PC-3 (cell line): ENCODE measurements around the gene NDUFA7. TPM values are rescaled to one million over a fixed set of nuclear protein-coding genes. Genes with fewer than 3 reads are reported as not detected.

Experiments
- ATAC-seq: fragments of 200-7000 bp; cut with Tn5 transposase; 2 replicates; pipeline ENCODE4 v1.9.1; 2020; ENCODE audit warnings: mild to moderate bottlenecking, moderate library complexity
- BruUV-seq: library from RNA; stranded (reverse); fragments of 400-500 nt; replicated peaks from 2 replicates; lab custom pipeline; 2021; lab: Mats Ljungman, UMichigan
- CTCF ChIA-PET: fragments of 300-600 bp; sonication (Branson Sonifier 250); formaldehyde crosslinking; loops from one replicate; lab custom pipeline; 2022; ENCODE audit warnings: antibody characterized with exemption; lab: Charles Lee
- POLR2A ChIA-PET: fragments of 300-600 bp; sonication (Branson Sonifier 250); formaldehyde crosslinking; loops from one replicate; lab custom pipeline; 2022; ENCODE audit warnings: antibody characterized with exemption; ENCODE audit not compliant: unreplicated experiment; lab: Charles Lee
- DNase-seq: peaks from one replicate; pipeline ENCODE4 v3.0.0-alpha.2; 2015
- H2AFZ ChIP-seq: fragments of 300-600 bp; sonication (generic); 2 replicates; pipeline ENCODE4 v1.6.0; 2016; ENCODE audit warnings: antibody characterized with exemption, low read length
- H3F3A ChIP-seq: fragments of 300-600 bp; sonication (generic); one replicate; pipeline ENCODE4 v1.6.0; 2017; ENCODE audit warnings: antibody characterized with exemption, low read length, control low read depth, mild to moderate bottlenecking; ENCODE audit not compliant: unreplicated experiment
- H3K27ac ChIP-seq: fragments of 300-600 bp; sonication (generic); 2 replicates; pipeline ENCODE4 v1.5.1; 2016; ENCODE audit warnings: mild to moderate bottlenecking, low read length
- H3K27me3 ChIP-seq: fragments of 300-600 bp; sonication (generic); 2 replicates; pipeline ENCODE4 v1.6.1; 2016; ENCODE audit warnings: low read length, mixed read lengths
- H3K36me3 ChIP-seq: fragments of 300-600 bp; sonication (generic); 2 replicates; pipeline ENCODE4 v1.6.1; 2016; ENCODE audit warnings: low read depth, mixed run types, low read length, mixed read lengths
- H3K4me1 ChIP-seq: fragments of 300-600 bp; sonication (generic); 2 replicates; pipeline ENCODE4 v1.5.1; 2016; ENCODE audit warnings: low read length; ENCODE audit not compliant: insufficient read depth
- H3K4me2 ChIP-seq: fragments of 300-600 bp; sonication (generic); 2 replicates; pipeline ENCODE4 v1.6.0; 2016; ENCODE audit warnings: low read length
- H3K4me3 ChIP-seq: fragments of 300-600 bp; sonication (generic); 2 replicates; pipeline ENCODE4 v1.5.1; 2016; ENCODE audit warnings: mild to moderate bottlenecking, low read length, mixed read lengths
- H3K79me2 ChIP-seq: fragments of 300-600 bp; sonication (generic); 2 replicates; pipeline ENCODE4 v1.6.1; 2017; ENCODE audit warnings: low read length, mixed read lengths
- H3K9ac ChIP-seq: fragments of 300-600 bp; sonication (generic); 2 replicates; pipeline ENCODE4 v1.6.0; 2016; ENCODE audit warnings: mild to moderate bottlenecking, low read length
- H3K9me2 ChIP-seq: fragments of 300-600 bp; sonication (generic); replicated peaks from 2 replicates; pipeline ENCODE4 v1.6.1; 2016; ENCODE audit warnings: mixed run types, low read length, mixed read lengths
- H3K9me3 ChIP-seq: fragments of 300-600 bp; sonication (generic); 2 replicates; pipeline ENCODE4 v1.6.1; 2016; ENCODE audit warnings: low read length, mixed read lengths
- H4K20me1 ChIP-seq: fragments of 300-600 bp; sonication (generic); 2 replicates; pipeline ENCODE4 v1.6.1; 2016; ENCODE audit warnings: low read length, mixed read lengths
- CTCF ChIP-seq: fragments of 300-600 bp; sonication (generic); conservative IDR thresholded peaks from 2 replicates; pipeline ENCODE4 v1.5.1; 2017; ENCODE audit warnings: antibody characterized with exemption, low read depth, mild to moderate bottlenecking, low read length
- EZH2 ChIP-seq: fragments of 300-600 bp; sonication (generic); IDR thresholded peaks from one replicate; pipeline ENCODE4 v1.6.1; 2017; ENCODE audit warnings: antibody characterized with exemption, mild to moderate bottlenecking, low read length; ENCODE audit not compliant: unreplicated experiment
- EZH2phosphoT487 ChIP-seq: fragments of 300-600 bp; sonication (generic); IDR thresholded peaks from 2 replicates; pipeline ENCODE4 v1.6.1; 2018; ENCODE audit warnings: mild to moderate bottlenecking, antibody characterized with exemption, low read length, borderline replicate concordance
- intact Hi-C: fragments of 100-400 bp; cut with micrococcal nuclease; formaldehyde crosslinking; loops from 2 replicates; pipeline ENCODE4 v1.9.0; 2023
- total RNA-seq: library from RNA; depleted of rRNA; stranded (reverse); fragments of >200 nt; gene quantifications from 2 replicates; pipeline ENCODE4 v1.2.3, GENCODE V29; 2014

The NDUFA7 gene
- total RNA-seq, 1 experiment from 2014 or later = 144 TPM

GRCh38 chr19:8338835-8339234 lies 17.7 kb upstream of the NDUFA7 start:
- POLR2A ChIA-PET = no interaction called here
- H3K9ac ChIP-seq = no peak overlapping the region
- no peak overlapping the region for H3K4me2 ChIP-seq
- no TSS peak for BruUV-seq
- H3F3A ChIP-seq = no peaks in the 10 kb centered on the region
- no peak overlapping the region for H3K4me3 ChIP-seq
- TF ChIP-seq EZH2 (no peak), CTCF (no peak), EZH2phosphoT487 (no peak)
- H3K9me2 ChIP-seq = no peaks in the 10 kb centered on the region
- no peaks in the 10 kb centered on the region for H3K9me3 ChIP-seq
- CTCF ChIA-PET = no interaction called here
- intact Hi-C loops = no loop called here
- ATAC-seq (no peak), DNase-seq (no peak)
- H3K27me3 ChIP-seq = peaks cover 13% of the 10 kb centered on the region
- no peaks in the 10 kb centered on the region for H3K79me2 ChIP-seq
- no peak overlapping the region for H2AFZ ChIP-seq
- H3K36me3 ChIP-seq = no peaks in the 10 kb centered on the region
- no peaks in the 10 kb centered on the region for H4K20me1 ChIP-seq
- H3K4me1 ChIP-seq = peaks cover 13% of the 10 kb centered on the region; the same call in 1 of the 2 replicates
- no peak overlapping the region for H3K27ac ChIP-seq

- H3K9me2 ChIP-seq = no peaks in the 10 kb centered on the region
- no peak overlapping the region for H3K4me2 ChIP-seq
- no peak for TF ChIP-seq CTCF
- no peak for TF ChIP-seq EZH2phosphoT487
- no peak for TF ChIP-seq EZH2
- DNase-seq = no peak
- no TSS peak for BruUV-seq
- H3F3A ChIP-seq = no peaks in the 10 kb centered on the region
- H3K27me3 ChIP-seq = peaks cover 22% of the 10 kb centered on the region
- CTCF ChIA-PET = no interaction called here
- no peak overlapping the region for H3K27ac ChIP-seq
- no peak overlapping the region for H2AFZ ChIP-seq
- intact Hi-C loops = no loop called here
- POLR2A ChIA-PET = no interaction called here
- H3K79me2 ChIP-seq = no peaks in the 10 kb centered on the region
- no peak overlapping the region for H3K9ac ChIP-seq
- H3K4me1 ChIP-seq = peaks cover 13% of the 10 kb centered on the region; the same call in 1 of the 2 replicates
- no peaks in the 10 kb centered on the region for H3K9me3 ChIP-seq
- H4K20me1 ChIP-seq = no peaks in the 10 kb centered on the region
- H3K36me3 ChIP-seq = no peaks in the 10 kb centered on the region
- ATAC-seq = no peak
- H3K4me3 ChIP-seq = no peak overlapping the region
Observed at GRCh38 chr19:8337728-8338127, 16.6 kb upstream of the NDUFA7 start.

GRCh38 chr19:8336660-8337059 lies 15.5 kb upstream of the NDUFA7 start:
- no peak overlapping the region for H3K27ac ChIP-seq
- no peak overlapping the region for H3K9ac ChIP-seq
- no peaks in the 10 kb centered on the region for H3K9me3 ChIP-seq
- H3F3A ChIP-seq = no peaks in the 10 kb centered on the region
- peaks cover 22% of the 10 kb centered on the region for H3K27me3 ChIP-seq
- no peak overlapping the region for H3K4me2 ChIP-seq
- H3K79me2 ChIP-seq = no peaks in the 10 kb centered on the region
- no peak overlapping the region for H2AFZ ChIP-seq
- POLR2A ChIA-PET = no interaction called here
- intact Hi-C loops = no loop called here
- no peaks in the 10 kb centered on the region for H3K9me2 ChIP-seq
- ATAC-seq = no peak
- H3K36me3 ChIP-seq = no peaks in the 10 kb centered on the region
- H3K4me1 ChIP-seq = peaks cover 11% of the 10 kb centered on the region; the same call in 1 of the 2 replicates
- CTCF ChIA-PET = no interaction called here
- H4K20me1 ChIP-seq = no peaks in the 10 kb centered on the region
- H3K4me3 ChIP-seq = no peak overlapping the region
- no peak for DNase-seq
- no TSS peak for BruUV-seq
- no peak for TF ChIP-seq EZH2
